ENCODE results near the gene EVPL.

DNA sequence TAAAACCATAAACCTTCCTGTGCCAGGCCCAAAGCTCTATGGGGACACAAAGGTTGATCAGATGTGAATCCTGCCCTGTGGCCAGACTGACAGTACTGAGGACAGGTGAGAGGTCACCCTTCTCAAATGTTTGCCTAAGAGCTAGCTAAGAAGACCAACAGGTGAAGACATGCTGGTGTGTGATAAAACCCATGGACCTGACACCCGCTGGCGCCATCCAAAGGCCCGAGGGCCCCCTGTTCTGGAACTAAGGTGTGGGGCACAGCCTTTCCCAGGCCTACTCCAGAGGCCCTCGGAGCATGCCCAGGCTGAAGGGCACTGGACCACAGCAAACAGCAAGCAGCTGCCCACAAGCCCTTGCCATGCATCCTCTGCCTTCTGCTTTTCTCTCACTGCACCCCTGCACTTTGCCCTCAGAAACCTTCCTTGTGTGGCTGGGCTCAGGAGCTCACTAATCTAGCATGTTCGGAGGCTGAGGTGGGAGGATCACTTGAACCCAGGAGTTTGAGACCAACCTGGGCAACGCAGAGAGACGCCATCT lies 31.7 kb downstream of the EVPL start:
- TF ChIP-seq CTCF (IDR thresholded peaks at IDR 0.05): no peak
- no peak for TF ChIP-seq EP300 (IDR thresholded peaks at IDR 0.05)

Measured in sigmoid colon (tissue), 4 donors.